GM21529 (cell line): ENCODE results near the gene ZNF773.
"Not testable (repeated sequence)": the region's sequence is repeated elsewhere in the genome, so short reads cannot be mapped to it uniquely, and the experiment has no call there.

Experiments
- ATAC-seq: cut with Tn5 transposase; IDR thresholded peaks from one replicate; pipeline ENCODE4 v1.9.1; 2021; ENCODE audit not compliant: unreplicated experiment

The ZNF773 gene

DNA sequence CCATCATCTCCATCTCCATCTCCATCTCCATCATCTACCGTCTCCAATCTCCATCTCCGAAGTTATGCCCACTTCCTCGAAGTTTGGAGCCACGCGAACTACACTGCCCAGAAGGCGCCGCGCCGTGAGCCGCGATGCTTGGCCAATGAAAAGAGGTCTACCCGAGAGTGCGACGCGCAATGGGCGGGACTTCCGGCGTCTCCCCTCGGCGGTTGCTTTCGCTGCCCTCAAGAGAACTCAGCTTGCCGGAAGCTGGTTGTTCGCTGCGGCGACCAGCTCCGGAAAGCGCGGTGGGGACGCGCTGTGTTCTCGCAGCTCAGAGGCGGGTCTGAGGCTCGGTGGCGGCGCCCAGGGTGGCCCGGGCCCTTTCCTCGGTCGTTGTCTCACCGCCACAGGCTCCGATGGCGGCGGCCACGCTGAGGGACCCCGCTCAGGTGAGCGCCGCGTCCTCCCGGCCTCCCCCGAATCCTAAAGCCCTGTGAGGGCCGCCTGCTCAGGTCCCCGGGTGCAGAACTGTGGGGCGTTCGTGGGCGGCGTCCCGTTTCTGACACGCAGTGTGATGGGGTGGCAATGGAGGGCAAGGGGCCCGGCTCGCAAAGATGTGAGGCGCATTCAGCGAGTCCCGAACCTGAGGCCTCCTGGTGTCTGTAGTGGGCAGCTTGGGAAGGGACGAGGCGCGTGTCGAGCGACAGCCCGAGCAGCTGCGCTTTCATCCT lies at the start of gene ZNF773:
Gene ZNF773, plus strand, starts transcription at position 259 of the 716 bp plus-strand sequence. Its CDS starts 143 bp downstream, at position 402.
- ATAC-seq = peak; percentile 97

DNA sequence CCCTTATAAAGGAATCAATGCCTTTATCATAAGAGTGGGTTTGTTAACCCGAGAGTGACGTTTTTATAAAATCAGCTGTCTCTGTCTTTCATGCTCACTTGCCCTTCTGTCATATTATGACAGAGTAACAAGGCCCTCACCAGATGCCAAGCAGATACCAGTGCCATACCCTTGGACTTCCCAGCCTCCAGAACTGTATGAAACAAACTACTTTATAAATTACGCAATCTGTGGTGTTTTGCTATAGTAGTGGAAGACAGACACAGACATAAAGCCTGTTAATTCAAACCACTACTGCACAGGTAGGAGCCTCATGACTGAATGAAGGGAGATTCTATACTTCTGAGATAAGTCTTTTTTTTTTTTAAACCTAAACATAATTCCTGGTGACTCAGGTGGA lies 47.4 kb upstream of the ZNF773 start:
- no peak for ATAC-seq

DNA sequence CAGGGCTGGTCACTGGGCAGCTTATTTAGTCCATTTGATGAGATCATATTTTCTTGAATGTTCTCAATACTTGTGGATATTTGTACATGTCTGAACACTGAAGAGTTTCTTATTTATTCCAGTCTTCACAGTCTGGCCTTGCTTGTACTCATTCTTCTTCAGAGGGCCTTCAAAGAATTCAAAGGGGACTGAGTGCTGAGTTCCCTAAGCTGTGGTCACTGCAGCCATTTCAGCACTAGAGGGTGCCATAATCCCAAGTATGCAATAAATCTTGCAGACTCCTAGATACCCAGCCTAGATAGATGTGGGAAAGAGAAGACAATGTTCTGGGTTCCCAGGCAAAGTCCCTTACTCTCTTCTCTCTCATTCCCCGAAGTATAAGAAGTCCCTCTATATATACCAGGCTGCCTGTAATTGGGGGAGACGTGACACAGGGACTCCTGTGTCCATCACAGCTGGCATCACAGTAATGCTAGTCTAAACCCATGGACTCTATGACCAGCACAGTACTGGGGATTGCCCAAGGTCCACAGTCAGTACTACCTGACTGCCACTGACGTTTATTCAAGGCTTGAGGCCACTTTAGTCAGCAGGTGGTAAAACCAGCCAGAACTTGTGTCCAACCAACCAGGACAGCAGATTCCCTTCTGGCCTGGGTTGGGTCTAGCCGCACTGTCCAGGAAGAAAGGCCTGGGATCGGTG lies 33.9 kb upstream of the ZNF773 start:
- no peak for ATAC-seq

DNA sequence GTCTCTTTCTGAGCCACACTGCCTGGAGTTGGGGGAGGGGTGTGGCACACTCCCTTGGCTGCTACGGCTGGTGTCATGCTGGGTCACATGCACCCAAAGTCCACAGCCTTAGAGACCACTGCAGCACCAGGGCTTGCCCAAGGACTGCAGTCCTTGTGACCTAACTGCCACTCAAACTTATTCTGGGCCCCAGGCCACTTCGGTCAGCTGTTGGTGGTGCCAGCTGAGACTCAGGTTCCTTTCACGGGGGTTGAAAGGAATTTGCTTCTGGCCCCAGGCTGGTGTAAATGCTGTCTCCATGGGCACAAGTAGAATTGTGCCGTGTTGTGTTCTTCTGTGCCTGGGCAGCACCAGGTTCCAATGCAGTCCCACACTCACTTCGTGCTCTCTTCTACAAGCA lies 33.2 kb upstream of the ZNF773 start:
- no peak for ATAC-seq

DNA sequence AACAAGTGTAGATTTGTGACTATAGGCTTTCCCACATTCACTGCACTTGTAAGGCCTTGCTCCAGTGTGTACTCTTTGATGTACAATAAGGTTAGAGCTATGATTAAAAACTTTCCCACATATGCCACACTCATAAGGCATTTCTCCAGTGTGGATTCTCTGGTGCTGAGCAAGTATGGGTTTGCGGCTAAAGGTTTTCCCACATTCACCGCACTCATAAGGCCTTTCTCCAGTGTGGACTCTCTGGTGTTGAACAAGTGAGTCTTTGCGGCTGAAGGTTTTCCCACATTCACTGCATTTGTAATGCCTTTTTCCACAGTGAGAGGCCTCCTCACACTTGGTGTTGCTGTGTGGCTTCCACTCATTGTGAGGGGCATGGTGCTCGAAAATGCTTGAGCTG lies 26.1 kb upstream of the ZNF773 start:
- no peak for ATAC-seq

DNA sequence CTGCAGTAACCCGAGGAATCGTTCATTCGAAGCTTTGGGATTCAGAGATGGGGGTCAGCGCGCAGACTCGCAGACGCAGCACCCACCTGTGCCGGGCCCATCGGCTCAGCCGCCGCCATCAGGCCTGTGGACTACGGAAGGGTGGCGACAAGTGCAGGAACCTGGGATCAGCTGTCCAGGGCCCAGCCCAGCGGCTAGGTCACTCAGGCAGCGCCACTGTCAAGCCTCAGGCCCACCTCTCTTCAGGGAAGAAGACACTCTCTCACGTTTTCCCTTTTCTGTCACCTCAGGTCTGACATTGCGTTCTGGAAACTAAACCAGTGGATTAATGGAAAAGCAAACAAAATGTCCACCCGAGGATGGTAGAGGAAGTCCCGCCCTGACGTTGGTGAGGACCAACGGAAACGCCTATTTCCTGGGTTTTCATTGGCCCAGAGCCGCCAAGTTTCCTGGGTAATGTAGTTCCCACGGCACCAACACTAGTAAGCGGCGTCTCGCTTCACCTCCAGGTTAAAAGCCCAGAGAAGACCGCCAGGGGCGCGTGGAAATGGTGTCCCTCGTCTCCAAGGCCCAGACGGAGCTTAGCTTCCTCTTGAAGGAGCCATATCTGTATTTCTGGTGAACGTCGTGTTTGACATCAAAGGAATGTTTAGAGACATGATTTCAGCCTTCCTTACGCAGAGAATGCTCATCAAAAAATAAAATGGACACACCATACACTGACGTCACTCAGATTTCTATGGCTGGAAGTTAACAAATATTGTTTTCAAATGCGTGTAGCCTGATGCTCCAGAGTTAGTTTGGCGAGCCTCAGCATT lies 22.3 kb upstream of the ZNF773 start, which contains the start of gene ZNF772:
Gene ZNF772, minus strand, starts transcription at position 376 of the 818 bp plus-strand sequence. Its CDS starts 257 bp downstream, at position 119.
- peak; percentile 98 for ATAC-seq

DNA sequence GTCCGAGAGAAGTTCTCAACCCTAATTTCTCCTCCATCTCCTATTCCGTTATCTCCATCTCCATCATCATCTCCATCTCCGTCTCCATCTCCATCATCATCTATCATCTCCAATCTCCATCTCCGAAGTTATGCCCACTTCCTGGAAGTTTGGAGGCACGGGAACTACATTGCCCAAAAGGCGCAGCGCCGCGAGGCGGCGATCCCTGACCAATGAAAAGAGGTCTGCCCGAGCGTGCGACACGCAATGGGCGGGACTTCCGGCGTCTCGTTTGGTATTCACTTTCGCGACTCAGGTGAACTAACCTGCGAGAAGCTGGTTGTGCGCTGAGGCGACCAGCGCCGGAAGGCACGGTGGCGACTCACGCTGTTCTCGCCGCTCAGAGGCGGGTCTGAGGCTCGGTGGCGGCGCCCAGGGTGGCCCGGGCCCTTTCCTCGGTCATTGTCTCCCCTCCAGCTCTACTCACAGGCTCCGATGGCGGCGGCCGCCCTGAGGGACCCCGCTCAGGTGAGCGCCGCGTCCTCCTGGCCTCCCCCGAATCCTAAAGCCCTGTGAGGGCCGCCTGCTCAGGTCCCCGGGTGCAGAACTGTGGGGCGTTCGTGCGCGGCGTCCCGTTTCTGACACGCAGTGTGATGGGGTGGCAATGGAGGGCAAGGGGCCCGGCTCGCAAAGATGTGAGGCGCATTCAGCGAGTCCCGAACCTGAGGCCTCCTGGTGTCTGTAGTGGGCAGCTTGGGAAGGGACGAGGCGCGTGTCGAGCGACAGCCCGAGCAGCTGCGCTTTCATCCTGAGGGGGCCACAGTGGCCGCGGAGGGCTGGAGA lies 12.1 kb upstream of the ZNF773 start, which contains the start of gene ZNF419:
Gene ZNF419, plus strand, starts transcription at position 274 of the 822 bp plus-strand sequence. Its CDS starts 201 bp downstream, at position 475.
- peak; percentile 92 for ATAC-seq

DNA sequence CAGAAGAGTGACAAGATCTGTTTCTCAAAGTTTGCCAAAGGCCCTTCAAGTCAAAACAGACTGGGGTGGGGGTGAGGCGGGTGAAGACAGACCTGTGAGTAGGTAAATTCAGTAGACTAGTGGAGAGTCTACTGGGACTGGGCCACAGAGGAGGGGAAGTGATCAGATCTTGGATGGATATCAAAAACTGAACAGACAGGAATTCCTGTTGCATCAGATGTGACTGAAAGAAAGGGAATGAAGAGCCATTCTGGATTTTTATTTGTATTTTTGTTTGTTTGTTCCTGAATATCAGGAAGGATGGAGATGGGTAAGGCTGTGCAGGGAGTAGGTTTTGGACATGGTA lies 11.5 kb upstream of the ZNF773 start:
- not testable (repeated sequence) for ATAC-seq

DNA sequence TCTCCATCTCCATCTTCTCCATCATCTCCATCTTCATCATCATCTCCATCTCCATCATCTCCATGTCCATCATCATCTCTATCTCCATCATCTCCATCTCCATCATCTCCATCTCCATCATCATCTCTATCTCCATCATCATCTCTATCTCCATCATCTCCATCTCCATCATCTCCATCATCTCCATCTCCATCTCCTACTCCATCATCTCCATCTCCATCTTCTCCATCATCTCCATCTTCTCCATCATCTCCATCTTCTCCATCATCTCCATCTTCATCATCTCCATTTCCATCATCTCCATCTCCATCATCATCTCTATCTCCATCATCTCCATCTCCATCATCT lies 432 bp upstream of the ZNF773 start:
- ATAC-seq = not testable (repeated sequence)

DNA sequence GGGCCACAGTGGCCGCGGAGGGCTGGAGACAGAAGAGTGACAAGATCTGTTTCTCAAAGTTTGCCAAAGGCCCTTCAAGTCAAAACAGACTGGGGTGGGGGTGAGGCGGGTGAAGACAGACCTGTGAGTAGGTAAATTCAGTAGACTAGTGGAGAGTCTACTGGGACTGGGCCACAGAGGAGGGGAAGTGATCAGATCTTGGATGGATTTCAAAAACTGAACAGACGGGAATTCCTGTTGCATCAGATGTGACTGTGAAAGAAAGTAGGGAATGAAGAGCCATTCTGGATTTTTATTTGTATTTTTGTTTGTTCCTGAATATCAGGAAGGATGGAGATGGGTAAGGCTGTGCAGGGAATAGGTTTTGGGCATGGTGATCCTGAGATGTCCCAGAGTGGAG lies 662 bp downstream of the ZNF773 start:
- not testable (repeated sequence) for ATAC-seq

DNA sequence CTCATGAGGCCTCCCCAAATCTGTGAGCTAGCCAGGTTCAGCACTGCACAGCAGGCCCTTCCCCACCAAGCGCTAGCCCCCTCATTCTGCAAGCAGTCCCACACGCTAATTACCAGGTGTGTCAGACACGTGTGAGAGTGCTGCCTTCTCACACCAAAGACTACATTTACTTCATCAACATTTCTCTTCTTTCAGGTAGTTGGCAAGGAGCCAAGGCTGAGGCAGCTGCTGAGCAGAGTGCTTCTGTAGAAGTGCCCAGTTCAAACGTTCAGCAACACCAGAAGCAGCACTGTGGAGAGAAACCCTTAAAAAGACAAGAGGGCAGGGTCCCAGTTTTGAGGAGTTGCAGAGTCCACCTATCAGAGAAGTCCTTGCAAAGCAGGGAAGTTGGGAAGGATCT lies 6.4 kb downstream of the ZNF773 start:
- ATAC-seq = no peak

DNA sequence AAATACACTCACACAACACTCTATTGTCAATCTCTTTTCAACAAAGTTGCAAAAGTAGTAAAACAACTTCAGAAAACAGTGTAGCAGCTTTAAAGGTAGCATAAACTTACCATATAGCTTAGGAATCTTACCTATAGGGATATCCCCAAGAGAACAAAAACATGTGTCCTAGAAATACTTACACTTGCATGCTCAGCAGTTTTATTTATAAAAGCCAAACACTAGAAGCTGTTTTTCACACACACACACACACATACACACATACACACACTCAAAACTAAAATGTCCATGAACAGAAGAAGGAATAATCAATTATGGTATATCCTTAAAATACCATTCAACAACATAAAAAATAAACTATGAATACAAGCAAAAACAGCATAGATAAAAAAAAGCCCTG lies 11.7 kb downstream of the ZNF773 start:
- no peak for ATAC-seq

DNA sequence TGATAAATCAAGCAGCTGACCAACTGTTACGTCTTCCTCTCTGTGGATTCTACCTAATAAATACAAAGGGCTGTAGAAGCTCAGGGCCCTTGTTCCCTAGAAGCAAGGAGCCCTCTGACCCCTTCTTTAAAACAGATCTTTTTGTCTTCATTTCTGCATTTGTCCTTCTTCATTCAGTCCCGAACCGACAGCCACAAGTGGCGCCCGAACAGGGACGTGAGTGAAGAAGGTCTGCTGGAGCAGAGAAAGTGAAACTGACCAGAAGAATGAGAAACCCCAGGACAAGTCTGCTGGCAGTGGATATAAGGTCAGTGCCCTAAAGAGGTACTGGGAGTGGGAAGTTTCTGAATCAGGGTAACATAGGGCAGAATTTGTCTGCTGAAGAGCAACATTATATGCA lies 13.1 kb downstream of the ZNF773 start:
- no peak for ATAC-seq

DNA sequence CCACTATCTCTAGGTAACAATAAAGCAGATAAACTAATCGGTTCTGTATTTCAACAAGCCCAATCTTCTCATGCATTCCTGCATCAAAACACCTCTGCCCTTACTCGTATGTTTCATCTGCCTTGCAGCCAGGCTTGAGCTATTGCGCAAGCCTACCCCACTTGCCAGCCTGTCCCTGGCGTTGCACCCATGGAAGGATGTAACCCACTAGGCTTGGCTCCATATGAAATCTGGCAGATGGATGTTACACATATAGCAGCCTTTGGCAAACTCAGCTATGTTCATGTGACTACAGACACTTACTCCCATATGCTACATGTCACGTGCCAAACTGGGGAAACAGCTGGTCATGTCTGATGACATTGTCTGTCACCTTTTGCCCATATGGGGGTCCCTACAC lies 15.5 kb downstream of the ZNF773 start:
- ATAC-seq = no peak

DNA sequence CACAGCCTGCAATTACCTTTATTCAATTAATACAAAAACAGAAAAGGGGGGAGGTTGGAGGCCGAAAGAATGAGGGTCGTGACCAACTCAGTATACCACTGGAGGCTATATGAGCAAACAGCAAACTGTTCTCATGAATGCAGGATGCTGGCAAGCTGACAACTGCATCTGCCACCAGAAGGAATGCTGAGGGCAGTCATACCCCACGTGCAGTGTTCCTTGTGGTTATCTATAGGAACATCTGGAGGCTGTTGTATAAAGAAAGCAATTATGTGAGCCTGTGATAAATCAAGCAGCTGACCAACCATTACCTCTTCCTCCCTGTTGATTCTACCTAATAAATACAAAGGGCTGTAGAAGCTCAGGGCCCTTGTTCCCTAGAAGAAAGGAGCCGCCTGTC lies 18.3 kb downstream of the ZNF773 start:
- not testable (repeated sequence) for ATAC-seq

DNA sequence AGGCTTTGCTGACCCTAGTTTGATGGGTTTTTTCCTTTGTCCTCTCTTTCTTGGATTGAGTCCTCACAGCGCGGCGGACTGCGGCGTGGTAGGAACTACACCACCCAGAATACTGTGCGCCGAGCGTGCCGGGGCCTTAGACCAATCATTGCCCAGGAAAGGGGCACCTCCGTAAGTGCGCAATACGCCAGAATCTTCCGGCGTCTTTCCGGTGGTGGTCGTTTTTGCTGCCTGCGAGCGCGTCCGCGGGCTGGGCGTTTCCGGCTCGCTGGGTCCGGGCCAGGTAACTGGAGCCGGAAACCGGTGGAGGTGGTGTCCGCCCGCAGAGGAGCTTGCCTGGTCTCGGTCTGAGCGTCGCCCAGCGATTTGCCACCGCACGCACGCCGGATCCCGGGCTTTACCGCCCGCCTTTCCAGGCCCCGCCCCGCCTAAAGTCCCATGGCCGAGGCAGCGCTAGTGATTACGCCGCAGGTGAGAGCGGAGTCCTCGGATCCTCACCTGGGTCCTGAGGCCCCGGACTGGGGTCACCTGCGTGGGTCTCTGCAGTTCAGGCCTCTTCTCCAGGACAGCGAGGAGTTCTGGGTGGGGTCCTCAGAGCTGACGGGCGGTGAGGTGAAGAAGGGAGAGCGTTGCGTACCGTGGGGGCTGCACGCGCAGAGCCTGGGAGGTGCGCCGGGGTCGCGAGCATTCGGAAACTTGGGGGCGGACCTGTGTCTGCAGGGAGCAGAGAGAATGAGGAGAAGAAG lies 27.6 kb downstream of the ZNF773 start, which contains the start of gene ZNF549:
Gene ZNF549, plus strand, starts transcription at position 221 of the 746 bp plus-strand sequence. Its CDS starts 218 bp downstream, at position 439.
- peak; percentile 97 for ATAC-seq

DNA sequence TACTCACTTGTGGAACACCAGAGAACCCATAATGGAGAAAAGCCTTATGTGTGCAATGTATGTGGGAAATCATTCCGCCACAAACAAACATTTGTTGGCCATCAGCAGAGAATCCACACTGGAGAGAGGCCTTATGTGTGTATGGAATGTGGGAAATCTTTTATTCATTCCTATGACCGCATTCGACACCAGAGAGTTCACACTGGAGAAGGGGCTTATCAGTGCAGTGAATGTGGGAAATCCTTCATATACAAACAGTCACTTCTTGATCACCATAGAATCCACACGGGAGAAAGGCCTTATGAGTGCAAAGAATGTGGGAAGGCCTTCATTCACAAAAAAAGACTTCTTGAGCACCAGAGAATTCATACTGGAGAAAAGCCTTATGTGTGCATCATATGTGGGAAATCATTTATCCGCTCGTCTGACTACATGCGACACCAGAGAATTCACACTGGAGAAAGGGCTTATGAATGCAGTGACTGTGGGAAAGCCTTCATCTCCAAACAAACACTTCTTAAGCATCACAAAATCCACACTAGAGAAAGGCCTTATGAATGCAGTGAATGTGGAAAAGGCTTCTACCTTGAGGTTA lies 38.3 kb downstream of the ZNF773 start:
- no peak for ATAC-seq

DNA sequence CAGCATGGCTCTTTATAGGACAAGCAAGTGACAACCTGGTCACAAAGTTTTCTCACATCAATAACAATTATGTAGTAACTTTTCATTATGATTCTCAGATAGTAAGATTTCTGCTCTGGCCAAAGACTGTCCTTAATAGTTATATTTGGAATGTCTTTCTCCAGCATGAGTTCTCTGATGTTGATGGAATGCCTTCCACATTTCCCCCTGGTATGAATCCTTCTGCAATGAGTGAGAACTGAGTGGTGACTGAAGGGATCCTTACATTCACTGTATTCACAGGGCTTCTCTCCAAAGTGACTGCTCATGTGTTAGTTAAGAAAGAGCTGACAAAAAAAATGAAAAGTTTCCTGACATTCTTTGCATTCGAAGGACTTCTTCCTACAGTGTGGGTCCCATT lies 46.8 kb downstream of the ZNF773 start:
- no peak for ATAC-seq

DNA sequence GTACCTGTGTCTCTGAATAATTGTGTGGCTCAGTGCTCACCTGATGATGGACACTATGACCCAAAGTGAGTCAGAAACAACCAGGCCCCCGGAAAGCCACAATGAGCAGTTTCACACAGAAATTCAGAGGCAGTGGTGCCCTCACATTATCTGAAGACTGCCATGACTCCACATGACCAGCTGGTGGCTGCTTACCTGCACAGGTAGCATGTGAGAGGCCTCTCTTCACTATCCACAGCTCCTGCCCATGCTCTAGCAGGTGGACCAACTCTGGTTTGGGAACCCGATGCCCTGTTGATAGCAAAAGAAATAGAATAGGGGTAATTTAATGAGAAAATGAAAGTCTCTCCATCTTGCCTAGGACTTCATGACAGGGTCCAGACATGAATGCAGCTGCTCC lies 52.7 kb downstream of the ZNF773 start:
- ATAC-seq = no peak

DNA sequence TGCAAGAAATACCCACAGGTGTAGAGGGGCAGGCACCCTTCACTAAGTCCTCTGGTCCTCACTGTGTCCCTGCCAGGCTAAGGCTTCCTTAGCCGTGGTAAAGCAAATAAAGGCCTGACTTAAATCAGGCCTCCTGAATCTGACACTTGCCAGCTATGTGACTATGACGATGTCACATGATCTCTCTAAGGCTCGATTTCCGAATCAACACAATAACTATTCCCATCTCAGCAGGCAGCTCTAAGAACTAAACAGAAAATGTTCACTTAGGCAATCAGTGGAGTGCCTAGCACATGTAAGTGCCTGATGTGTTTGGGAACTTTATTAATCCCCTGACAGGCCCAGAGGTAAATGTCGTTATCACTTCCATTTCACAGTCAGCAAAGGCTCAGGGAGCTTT lies 57.9 kb downstream of the ZNF773 start:
- ATAC-seq = no peak
